HTR-8/SVneo (cell line): ENCODE data around the gene ZNF76.

ENCODE experiments used
- DNase-seq: peaks from one replicate; pipeline ENCODE4 v3.0.0; 2011; ENCODE audit warnings: low spot score, mixed read lengths; ENCODE audit not compliant: insufficient read length
- FAIRE-seq: peaks from 2 replicates; lab custom pipeline; 2011; peaks lifted over from hg19 to GRCh38; lab: Jason Lieb, UNC

Gene ZNF76

DNA sequence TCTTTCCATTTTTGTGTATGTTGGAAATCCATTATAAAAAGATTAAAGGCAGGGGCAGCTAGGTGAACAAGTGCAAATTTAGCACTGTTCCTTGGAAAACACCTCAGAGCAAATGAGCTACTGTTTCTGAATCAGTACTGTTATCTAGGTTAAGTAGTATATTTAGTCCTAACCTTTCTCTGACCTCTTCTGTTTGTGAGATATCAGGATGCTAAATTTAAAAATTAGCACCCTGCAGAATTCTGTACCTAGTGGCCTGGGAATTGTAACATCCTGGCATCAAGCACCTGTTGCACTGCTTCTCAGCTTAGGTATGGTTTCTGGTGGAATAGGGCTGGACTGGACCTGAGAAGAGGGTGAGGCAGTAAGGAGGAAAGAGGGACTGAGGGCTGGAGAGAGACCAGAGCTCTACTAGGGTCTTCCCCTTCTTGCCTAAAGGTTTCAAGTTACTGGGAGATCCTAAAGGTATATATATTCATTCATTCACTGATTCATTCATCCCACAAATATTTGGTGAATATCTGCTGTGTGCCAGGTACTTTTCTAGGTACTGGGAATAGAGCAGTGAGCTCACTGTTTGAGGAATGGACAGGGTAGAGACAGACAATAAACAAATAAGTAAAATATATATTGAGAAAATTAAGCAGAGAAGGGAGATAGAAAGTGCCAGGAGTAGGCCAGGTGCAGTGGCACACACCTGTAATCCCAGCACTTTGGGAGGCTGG is 5.2 kb downstream of the ZNF76 start:
- FAIRE-seq = no peak
- DNase-seq = no peak

DNA sequence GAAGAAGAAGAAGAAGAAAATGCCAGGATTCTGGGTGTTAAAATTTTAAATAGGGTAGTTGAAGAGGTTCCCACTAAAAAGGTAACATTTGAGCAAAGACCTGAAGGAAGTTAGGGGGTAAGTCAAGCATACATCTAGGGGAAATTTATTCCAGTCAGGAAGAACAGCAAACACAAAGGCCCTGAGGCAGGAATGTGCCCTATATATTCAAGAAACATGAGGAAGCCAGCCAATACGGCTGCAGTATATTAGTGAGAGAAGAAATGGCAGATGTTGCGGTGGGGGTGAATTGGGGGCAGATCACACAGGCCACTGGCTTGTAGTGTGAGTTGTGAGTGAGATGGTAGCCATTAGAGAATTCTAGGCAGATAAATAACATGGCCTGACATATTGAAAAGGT is 6.0 kb downstream of the ZNF76 start:
- DNase-seq (no peak), FAIRE-seq (no peak)

DNA sequence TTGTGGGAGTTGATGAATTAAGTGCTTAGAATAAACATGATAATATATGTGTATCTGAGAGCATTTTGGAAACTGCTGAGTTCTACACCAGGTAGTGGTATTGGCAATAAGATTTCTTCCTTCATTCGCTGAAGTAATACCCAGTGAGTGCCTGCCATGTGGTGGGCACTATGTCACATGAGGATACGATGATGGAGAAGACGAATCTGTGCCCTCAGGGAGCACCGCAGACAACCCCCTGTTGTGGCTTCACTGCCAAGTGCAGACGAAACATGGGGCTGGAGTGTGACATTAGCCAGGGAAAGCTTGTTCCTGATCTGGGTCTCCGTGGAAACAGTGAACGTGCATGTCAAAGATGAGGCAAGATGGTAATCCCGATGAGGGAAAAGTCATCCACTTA is 7.9 kb downstream of the ZNF76 start:
- FAIRE-seq (no peak), DNase-seq (no peak)

DNA sequence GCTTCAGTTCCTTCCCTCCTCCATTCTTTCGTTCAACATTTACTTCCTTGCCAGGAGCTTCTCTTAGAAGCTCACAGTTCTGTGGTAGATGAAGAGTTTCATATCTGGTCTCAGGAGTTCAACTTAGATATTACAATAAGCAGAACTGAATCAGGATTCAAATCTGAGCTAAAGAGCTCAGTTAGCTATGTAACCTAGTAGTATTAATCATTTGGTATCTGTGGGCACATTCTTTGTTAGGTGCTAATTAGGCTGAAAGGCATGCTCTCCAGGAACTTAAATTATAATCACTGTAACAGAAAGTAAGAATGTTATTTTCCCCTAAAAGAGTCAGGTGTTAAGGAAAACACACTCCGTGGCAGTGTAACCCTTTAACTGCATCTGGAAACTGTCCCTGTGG is 8.4 kb downstream of the ZNF76 start:
- FAIRE-seq = no peak
- DNase-seq = no peak

DNA sequence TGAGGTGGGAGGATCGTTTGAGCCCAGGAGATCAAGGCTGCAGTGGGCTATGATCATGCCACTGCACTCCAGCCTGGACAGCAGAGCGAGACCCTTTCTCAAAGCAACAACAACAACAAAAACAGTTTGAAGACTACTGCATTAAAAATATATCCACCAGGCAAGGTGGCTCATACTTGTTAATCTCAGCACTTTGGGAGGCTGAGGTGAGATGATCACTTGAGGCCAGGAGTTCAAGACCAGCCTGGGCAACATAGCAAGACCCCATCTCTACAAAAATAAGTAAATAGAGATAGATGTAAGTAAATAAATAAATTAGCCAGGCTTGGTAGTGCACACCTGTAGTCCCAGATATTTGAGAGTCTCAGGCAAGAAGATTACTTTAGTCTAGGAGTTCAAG is 12.5 kb downstream of the ZNF76 start:
- DNase-seq (no peak), FAIRE-seq (no peak)

DNA sequence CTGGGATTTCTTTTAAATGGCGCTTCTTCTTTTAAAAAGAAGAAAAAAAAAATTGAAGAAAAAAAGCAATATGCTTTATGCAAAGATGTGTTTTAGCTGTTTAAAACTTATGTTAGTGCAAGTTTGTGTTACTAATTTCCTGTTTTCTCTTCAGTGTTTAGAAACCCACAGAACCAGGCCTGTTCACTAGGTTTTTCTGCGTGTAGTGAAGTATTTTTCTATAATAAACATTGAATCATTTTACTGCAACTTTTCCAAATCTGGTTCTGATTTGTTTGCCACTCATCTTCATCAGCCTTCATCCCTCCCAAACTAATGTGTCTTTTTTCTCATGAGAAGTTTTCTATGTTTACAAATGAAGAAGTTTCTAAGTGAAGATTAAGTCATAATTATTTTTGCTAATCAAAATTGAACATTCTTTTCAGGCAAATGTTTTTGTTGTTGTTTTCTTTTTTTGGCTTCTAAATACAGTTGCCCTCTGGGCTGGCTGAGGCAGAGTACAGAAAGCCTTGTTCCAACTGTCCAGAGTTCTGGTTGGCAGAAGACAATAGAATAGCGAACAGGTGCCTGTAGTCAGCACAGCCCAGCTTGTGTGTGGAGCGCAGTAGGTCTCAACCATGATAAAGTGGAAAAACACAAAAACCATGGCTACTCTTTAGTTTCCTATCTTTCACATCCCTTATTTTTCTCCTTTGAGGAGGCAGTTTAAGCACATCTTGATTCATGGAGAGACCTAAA is 14.5 kb downstream of the ZNF76 start:
- FAIRE-seq (no peak), DNase-seq (no peak)

DNA sequence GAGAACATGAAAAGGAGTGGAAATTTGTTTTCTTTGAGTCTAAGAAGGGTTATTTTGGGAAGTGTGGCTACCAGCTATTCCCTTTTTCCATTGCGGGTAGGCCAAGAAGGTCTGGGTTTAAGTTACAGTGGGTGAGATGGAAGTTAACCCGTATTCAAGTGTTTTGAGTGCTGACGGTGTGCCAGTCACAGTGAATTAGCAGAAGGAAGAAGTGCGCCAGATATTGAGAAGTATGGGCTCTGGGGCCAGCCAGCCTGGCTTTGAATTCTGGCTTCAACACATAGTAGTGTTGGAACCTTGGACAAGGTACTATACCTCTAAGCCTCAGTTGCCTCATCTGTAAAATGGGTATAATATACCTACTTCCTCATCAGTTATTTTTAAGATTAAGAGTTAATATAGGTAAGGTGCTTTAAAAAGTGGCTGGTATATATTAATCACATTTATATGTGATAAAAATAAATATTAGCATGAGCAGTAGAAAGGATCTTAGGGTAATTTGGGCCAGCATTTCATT is 16.3 kb downstream of the ZNF76 start:
- DNase-seq (no peak), FAIRE-seq (no peak)

DNA sequence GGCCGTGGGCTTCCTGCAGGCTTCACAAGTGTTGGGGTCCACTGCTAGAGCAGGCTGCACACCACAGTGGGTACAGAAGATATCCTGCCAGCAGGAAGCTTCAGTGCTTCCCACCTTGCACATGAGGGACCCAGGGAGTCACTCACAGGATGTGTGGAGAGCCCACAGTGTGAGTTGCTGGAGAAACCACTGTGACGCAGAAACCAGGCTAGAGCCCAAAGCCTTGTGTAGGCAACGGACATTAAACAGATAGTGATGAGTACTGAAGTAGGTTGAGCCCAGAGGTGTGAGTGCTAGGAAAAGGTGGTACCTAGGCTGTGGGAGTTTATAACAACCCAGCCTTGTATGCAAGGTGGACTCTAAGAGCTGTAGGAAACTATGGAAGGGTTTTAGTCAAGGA is 19.2 kb downstream of the ZNF76 start:
- no peak for FAIRE-seq
- DNase-seq = no peak

DNA sequence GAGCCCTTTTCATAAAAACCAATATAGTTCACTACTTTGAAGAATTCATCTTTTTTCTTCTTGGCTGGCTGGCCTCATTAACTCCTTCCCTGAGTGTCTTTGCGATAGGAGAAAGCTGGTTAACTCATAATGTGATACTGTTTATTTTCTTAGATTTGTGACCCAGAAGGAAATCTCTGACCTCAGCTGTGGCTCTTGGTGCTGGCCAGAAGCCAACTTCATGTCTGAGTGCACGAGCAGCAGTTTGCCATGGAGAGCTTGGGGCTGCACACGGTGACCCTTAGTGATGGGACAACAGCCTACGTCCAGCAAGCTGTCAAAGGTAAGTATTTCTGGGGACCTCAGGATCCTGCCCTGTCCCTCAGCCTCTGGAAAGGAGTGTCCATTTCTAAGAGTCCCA is 21.4 kb downstream of the ZNF76 start:
- no peak for FAIRE-seq

DNA sequence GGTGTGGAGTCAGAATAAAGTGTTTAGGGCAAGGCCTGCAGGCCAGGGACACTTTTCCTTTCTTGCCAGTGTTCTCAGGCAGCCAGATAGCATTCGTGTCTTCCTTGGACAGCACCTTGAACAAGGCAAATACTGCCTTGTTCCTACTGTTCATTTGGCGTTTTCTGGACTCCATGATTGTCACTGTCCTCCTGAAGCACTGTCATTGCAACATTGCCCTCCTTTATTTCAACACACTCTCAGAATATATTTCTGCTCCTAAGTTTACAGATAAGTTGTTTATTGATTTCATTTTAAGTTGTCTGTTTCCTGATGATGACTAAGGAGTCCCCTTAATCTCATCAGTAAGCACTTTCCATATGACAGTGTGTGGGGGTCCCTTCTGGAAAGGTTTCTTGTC is 22.9 kb downstream of the ZNF76 start:
- FAIRE-seq = no peak
- no peak for DNase-seq

More for the DNA sequence above, 21.4 kb downstream of the ZNF76 start:
- DNase-seq = no peak

DNA sequence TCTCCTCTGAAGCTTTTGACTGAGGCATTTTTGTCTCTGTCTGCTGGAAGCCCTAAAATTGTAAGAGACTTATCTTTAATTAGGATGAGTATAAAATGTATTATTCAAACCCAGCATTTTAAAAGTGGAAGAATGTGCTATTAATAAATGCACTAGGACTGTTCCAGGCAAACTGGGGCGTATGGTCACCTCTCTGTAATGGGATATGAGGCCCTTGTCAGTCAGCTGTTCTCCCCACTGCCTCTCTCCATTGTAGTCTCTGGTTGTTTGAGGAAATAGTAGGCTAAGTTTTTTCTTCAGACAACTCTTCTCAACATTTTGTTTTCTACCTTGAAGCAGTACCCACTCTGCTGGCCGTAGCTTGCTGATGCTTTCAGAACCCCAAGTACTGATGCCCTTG is 23.8 kb downstream of the ZNF76 start:
- no peak for DNase-seq

DNA sequence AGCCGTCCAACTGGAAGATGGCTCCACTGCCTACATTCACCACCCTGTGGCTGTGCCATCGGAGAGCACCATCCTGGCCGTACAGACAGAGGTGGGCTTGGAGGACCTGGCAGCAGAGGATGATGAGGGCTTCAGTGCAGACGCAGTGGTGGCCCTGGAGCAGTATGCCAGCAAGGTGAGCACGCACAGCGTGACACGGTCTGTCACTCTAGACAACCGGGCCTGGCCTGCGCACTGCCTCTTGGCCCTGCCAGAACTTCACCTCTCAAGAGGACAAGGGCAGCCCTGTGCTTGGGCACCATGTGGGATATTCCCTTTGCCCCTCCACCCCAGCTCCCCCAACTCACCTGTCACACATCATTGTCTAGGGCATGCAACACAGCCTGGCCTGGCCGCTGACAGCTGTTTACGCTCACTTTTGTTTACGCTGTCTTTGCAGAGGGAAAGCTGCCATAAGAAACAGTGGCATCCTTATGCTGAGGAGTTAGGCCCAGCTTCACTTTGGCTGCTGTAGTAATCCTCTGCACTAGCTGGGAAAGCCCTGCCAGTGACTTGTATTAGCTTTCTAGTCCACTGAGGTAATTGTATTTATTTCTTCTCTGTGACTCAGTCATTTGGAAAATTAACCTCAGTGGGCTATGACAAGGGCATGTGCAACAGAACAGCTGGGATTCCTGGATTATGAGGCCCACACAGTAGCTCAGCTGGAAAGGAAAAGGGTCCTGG is 28.3 kb downstream of the ZNF76 start:
- FAIRE-seq (no peak), DNase-seq (no peak)

More for the DNA sequence above, 23.8 kb downstream of the ZNF76 start:
- FAIRE-seq = no peak

DNA sequence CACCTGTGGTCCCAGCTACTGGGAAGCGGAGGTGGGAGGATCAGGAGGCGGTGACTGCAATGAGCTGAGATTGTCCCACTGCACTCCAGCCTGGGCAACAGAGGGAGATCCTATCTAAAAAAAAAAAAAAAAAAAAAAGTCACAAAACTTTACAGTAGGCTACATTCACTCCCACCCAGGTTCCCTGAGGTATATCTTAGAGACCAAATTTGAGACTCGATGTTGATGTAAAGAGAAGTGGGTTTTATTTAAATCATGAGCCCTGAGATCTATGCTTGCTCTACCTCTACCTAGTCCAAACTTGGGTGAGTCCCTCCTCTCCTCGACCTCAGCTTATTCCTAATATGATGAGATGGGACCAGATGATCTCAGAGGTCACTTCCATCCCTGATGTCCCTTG is 29.3 kb downstream of the ZNF76 start:
- no peak for FAIRE-seq
- DNase-seq = no peak

DNA sequence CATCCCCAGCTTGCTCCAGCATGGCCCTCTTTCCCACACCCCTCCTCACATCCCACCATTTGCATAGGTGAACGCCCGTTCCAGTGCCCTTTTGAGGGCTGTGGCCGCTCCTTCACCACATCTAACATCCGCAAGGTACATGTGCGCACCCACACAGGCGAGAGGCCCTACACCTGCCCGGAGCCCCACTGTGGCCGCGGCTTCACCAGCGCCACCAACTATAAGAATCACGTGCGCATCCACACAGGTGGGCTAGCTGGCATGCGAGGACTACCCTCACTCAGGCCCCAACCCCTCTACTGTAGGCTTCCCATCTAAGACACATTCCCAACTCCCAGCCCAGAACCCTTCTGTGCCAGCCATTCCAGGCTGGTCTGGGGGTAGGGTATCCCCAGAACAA is 32.0 kb downstream of the ZNF76 start:
- DNase-seq = no peak
- no peak for FAIRE-seq

DNA sequence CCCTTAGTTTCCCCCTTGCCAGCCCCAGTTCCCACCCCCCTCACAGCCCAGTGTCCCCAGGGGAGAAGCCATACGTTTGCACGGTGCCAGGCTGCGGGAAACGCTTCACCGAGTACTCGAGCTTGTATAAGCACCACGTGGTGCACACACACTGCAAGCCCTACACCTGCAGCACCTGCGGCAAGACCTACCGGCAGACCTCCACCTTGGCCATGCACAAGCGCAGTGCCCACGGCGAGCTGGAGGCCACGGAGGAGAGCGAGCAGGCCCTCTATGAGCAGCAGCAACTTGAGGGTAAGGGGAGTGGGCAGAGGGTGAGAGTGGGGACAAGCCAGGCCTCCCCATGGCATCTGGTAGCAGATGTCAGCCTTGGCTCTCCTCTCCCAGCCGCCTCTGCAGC is 33.0 kb downstream of the ZNF76 start:
- DNase-seq (no peak), FAIRE-seq (no peak)

DNA sequence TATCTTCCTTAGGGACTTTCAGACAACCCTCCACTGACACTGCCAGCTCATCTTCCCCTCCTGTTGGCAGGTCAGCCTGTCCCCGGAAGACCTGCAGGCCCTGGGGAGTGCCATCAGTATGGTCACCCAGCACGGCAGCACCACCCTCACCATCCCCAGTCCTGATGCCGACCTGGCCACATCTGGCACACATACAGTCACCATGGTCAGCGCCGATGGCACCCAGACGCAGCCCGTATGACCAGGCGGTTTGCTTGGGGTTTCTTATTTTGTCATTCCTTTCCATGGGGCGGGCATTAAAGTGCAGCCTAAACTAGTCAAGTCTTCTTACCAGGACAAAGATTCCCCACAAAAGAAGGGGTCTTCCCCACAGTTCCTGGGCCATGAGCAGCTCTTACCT is 34.1 kb downstream of the ZNF76 start:
- DNase-seq (no peak), FAIRE-seq (no peak)

DNA sequence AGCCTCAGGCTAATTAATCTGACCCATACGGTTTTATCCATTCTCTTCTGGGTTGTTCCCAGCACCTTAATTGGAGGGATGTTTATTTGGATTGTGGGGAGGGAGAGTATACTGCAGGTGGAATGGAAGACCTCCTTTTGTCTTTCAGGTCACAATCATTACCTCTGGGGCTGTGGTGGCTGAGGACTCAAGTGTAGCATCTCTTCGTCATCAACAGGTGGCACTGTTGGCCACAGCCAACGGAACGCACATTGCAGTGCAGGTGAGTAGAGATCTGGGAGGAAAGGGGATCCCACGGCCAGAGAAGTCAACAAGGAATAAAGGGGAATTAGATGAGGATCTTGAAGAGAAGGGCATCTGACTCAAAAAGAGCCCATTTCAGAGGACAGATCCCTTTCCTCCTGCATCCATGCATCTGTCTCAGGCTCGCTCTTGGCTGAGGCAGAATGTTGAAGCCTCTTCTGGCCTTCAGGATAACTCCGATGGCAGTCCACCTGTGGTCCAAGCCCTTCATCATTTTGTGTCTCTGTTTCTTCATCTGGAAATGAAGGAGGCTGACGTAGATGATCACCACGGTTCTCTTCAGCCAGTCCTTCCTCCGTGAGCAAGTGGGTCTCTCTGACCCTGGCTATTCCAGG is 34.9 kb downstream of the ZNF76 start:
- FAIRE-seq = peak; percentile 74
- DNase-seq = peak; percentile 54

DNA sequence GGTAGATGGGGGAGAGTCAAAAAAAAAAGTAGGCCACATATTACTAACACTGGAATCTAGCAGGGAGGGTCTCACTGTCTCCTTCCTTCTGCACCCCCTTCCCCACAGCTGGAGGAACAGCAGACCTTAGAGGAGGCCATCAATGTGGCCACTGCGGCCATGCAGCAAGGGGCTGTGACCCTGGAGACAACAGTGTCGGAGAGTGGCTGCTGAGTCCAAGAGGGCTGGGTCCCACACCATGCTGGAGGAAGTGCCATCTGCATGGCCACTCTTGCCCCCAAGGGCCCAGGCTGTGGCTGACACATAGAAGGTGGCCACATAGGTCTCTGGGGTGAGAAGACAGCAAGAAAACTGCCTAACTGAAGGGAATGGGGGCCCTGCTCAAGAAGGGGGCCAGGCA is 35.5 kb downstream of the ZNF76 start:
- DNase-seq (no peak), FAIRE-seq (no peak)

DNA sequence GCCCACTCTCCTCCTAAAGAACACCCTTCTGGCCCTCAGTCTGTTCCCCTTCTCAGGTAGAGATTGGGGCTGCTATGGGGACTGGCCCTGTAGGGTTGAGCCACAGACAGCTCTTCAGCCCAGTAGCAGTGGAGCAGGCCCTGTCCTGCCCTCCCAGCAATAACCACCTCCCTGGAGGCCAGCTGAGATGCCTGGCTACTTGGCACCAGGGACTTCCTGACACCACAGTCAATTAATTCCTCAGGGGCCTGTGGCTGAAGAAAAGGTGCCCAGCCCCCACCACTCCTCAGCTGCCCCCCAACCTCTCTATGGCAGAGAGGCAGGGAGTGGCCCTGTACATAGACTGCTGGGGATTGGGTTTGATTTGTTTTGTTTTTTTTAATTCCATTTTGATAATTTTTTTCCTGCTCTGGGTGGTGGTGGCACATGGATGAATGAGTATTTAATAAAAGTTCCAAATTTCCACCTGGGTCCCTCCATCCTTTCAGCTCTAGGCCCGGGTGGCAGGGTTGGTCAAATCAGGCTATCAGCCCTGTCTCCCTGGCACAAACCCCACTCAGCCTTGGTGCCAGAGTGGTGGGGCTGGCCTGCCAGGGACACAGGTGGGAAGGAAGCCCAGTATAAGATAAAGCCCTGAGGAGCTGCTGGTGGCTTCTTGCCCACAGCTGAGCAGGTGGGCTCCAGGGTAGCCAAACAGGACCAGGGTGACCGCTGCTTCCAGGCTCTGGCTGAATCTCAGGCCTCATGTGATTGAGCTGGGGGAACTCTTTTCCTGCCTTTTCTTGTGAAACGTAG is 36.2 kb downstream of the ZNF76 start:
- FAIRE-seq (no peak), DNase-seq (no peak)
